Stimulated activated CD4-positive, alpha-beta T cell treated with anti-CD3 and anti-CD28 coated beads, Interleukin-12 subunit alpha, Interleukin-12 subunit beta, amount 100 ng/mL, for 4 hours (primary cell): ENCODE measurements around the gene VWA3A.
"Not testable (repeated sequence)": the region's sequence is repeated elsewhere in the genome, so short reads cannot be mapped to it uniquely, and the experiment has no call there.

Experiments
- DNase-seq: peaks from one replicate; pipeline ENCODE4 v3.0.0-alpha.2; 2020

The VWA3A gene, protein sequence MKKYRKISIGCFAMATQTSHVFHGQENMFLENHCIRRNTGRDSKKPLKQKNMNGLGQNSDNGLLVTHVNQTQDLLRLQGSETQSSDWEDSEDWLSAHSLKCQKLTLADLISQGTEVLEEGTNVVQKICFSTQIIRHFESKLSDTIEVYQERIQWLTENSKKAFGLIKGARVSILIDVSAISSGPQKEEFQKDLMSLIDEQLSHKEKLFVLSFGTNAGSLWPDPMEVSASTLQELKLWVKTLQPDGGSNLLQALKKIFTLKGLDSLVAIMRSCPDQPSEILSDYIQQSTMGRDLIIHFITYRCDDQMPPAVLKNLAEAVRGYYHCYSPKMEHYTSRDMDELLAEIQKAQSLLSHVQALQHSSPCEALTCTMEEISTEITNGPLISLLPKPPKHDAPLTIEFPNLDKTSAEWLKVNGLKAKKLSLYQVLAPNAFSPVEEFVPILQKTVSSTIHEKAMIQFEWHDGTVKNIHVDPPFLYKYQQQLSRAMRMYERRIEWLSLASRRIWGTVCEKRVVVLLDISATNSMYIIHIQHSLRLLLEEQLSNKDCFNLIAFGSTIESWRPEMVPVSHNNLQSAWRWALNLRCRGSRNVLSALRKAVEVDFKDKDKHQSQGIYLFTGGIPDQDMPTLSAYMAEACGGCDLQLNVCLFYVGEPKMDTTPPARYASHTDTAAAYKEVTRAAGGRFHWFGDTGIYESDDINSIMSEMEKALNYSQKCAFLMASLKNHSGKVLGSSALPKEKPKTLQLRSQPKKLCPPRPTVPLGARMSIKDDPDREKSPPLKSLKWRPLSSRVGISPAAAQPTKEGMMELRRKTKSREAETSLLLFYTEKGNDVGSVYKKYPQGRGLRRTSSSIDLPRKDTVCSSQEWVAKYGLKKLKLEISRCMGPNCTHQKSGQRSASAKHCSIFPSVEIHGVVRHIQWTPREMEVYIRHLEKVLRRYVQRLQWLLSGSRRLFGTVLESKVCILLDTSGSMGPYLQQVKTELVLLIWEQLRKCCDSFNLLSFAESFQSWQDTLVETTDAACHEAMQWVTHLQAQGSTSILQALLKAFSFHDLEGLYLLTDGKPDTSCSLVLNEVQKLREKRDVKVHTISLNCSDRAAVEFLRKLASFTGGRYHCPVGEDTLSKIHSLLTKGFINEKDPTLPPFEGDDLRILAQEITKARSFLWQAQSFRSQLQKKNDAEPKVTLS

DNA sequence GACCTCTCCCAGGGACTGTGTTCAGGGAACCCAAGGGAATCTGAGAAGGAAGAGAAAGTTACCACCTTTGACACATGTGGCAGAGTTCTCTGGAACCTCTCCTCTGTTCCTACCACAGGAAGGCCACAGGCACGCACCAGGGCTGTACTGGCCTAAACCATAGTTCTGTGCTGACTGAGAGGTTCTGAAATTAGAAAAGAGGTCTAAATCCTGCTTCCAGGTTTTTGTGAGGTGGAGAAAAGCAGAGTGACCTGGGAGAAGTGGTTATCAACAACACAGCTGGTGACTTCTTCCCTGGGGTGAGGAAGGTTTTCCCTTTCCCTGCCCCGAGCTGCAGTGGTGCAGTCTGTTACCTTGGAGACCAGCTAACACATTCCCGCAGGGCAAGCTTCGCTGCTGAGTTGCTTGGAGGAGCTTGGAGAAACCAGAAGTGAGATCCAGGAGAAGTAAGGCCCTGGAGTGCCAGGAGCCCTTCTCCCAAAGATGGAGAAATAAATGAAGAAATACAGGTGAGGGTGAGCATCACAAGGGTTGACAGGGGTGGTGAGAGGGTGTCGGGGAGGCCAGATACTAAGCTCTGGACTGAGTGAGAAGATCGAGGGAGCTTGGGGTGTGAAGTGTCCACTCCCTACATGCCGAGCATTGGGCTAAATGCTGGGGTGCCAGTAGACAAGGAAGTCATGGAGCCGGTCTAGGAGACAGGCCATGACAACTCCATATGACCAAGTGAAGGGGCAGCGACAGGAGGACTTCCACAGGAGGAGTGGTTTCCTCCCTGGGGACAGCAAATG, at the start of gene VWA3A:
VWA3A (plus strand) TSS at position 399 of the 791 bp plus-strand sequence; CDS start at position 496, 97 bp downstream.
- no peak for DNase-seq

GRCh38 chr16:22043882-22044281, 48.5 kb upstream of the VWA3A start:
- not testable (repeated sequence) for DNase-seq

- DNase-seq = not testable (repeated sequence)
Measured at GRCh38 chr16:22045888-22046287, 46.5 kb upstream of the VWA3A start.

GRCh38 chr16:22050963-22051362, 41.4 kb upstream of the VWA3A start:
- DNase-seq = no peak

GRCh38 chr16:22052980-22053379, 39.4 kb upstream of the VWA3A start:
- no peak for DNase-seq

- no peak for DNase-seq
Measured at GRCh38 chr16:22053921-22054341, 38.4 kb upstream of the VWA3A start.

- DNase-seq = no peak
Measured at GRCh38 chr16:22054847-22055590, 37.3 kb upstream of the VWA3A start.

DNA sequence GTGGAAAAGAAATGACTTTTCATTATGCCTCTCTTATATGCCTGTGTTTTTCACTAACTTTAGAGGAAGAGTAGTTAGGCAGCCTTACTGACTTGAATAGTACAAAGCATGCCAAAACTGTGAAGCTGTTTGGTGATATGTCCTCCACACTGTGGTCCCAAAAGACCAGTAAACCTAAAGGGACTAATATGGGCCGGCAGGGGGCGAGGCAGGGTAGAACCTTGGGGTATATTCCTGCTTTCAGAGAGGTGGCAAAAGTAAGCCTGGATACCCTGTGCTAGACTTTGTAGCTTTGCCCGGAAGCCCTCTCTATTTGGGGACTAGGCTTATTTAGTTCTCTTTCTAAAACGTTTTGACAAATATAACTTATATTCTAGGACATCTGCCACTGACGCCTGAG, 36.5 kb upstream of the VWA3A start:
- no peak for DNase-seq

- DNase-seq = no peak
Measured at GRCh38 chr16:22063888-22064467, 28.4 kb upstream of the VWA3A start.

- DNase-seq = no peak
Measured at GRCh38 chr16:22065252-22065651, 27.1 kb upstream of the VWA3A start.

- no peak for DNase-seq
Measured at GRCh38 chr16:22070361-22071330, 21.7 kb upstream of the VWA3A start.

DNA sequence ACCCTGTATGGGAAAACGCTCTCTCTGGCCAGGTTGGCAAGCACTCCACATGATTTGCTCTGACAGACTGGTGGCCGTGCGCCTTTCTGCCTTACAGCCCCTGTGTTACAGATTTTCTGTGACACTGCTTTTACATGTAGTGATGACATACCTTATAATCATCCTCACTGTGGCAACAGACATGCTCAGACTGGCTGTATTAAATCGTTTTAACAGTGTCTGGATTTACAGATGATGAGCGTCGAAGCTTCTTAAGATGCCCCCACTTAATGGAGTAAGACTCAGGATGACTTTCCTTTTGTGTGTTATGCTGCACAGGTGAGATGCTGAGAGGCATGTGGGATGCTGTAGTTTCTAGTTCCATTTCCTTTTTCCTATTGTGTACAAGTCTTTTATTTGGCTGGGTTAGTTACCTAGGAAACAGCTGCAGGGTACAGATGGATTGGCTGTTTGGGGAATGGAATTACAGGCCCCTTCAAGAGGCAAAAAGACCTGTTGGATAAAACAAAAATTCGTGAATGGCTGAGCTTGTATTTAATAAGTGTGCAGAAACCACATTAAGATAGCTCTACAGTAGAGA, 20.9 kb upstream of the VWA3A start:
- DNase-seq = no peak

GRCh38 chr16:22073350-22073749, 19.0 kb upstream of the VWA3A start:
- DNase-seq = no peak

GRCh38 chr16:22075043-22075757, 17.1 kb upstream of the VWA3A start:
- no peak for DNase-seq

DNA sequence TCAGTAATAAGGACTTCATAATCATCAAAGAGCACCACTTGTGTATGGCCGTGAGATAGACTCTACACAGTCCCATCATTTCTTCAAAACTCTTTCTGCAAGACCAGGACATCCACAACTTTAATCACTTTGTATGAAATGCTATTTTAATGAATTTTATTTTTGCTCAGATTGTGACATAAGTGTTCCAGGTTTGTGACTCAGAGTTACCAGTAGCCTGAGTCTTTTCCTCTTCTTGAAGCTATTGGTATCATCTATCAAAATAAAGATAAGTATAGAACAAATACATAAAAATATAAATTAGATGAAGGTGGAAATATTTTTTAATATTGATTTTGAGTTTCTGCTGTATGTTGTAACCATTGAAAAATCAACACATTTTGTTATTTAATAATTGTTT, 16.6 kb upstream of the VWA3A start:
- DNase-seq = no peak

GRCh38 chr16:22077700-22078313, 14.5 kb upstream of the VWA3A start:
- peak; percentile 69 for DNase-seq

- DNase-seq = no peak
Measured at GRCh38 chr16:22078656-22079055, 13.7 kb upstream of the VWA3A start.

- DNase-seq = no peak
Measured at GRCh38 chr16:22081050-22081449, 11.3 kb upstream of the VWA3A start.
